ENCODE results near the gene USP15. TPM values are rescaled to one million over a fixed set of nuclear protein-coding genes. Genes with fewer than 3 reads are reported as not detected.

Gene USP15
- total RNA-seq, 4 donors from 2014 or later, result 26.4 to 72.0 (median 63.8) TPM

DNA sequence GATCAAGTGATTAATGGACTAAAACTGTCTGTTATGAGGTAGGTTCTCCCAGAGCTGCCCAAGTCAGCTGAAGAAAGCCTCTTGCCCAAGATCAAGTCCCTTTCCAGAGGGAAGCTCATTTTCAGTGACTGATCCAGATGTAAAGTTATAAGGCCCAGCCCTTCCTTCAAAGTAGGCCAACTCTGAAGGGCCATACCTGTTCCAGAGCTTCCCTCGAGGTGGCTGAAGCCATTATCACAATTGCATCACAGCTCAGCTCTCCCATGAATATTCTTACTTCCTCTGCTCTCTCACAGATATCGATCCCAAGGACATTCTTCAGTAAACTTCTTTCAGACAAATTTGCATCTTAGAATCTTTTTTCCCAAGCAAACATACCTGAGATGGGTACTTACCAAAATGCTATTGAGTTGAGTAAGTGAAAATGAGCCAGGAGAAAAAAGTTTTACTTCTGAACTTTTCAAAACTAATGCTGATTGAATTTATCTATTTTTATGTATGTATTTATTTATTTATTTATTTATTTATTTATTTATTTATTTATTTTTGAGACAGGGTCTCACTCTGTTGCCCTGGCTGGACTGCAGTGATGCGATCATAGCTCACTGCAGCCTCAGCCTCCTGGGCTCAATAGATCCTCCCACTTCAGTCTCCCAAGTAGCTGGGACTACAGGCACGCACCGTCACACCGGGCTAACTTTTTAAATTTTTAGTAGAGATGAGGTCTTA is 42.6 kb upstream of the USP15 start:
- TF ChIP-seq, protein P1, sequence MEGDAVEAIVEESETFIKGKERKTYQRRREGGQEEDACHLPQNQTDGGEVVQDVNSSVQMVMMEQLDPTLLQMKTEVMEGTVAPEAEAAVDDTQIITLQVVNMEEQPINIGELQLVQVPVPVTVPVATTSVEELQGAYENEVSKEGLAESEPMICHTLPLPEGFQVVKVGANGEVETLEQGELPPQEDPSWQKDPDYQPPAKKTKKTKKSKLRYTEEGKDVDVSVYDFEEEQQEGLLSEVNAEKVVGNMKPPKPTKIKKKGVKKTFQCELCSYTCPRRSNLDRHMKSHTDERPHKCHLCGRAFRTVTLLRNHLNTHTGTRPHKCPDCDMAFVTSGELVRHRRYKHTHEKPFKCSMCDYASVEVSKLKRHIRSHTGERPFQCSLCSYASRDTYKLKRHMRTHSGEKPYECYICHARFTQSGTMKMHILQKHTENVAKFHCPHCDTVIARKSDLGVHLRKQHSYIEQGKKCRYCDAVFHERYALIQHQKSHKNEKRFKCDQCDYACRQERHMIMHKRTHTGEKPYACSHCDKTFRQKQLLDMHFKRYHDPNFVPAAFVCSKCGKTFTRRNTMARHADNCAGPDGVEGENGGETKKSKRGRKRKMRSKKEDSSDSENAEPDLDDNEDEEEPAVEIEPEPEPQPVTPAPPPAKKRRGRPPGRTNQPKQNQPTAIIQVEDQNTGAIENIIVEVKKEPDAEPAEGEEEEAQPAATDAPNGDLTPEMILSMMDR (IDR thresholded peaks at IDR 0.05), result no peak
- TF ChIP-seq POLR2A (IDR thresholded peaks at IDR 0.05), result no peak
- Histone ChIP-seq H3K27ac (no peak overlapping the region), H3K4me1 (peaks cover 0 to 13% (median 0%) of the 10 kb centered on the region in 3 donors), H3K27me3 (no peaks in the 10 kb centered on the region), H3K9me3 (no peaks in the 10 kb centered on the region), H3K4me3 (no peak overlapping the region), H3K36me3 (no peaks in the 10 kb centered on the region)
- WGBS, 2 donors, result 86 to 94% methylated on average over 6 of the region's 6 CpGs
- DNase-seq, result no peak
- intact Hi-C loops (cut with DNase I), result no loop called here

- Histone ChIP-seq H3K9me3 (no peaks in the 10 kb centered on the region), H3K36me3 (no peaks in the 10 kb centered on the region), H3K4me3 (no peak overlapping the region), H3K27me3 (no peaks in the 10 kb centered on the region), H3K4me1 (peaks cover 0 to under 1% (median 0%) of the 10 kb centered on the region in 3 donors), H3K27ac (no peak overlapping the region)
- DNase-seq, result no peak
- TF ChIP-seq, protein P1 (IDR thresholded peaks at IDR 0.05), result no peak
- no peak for TF ChIP-seq POLR2A (IDR thresholded peaks at IDR 0.05)
- intact Hi-C loops (cut with DNase I), result no loop called here
Observed at GRCh38 chr12:62221107-62221506, 39.1 kb upstream of the USP15 start.

GRCh38 chr12:62224601-62225000 is 35.6 kb upstream of the USP15 start:
- no peaks in the 10 kb centered on the region for H3K9me3 ChIP-seq
- no peak overlapping the region for H3K27ac ChIP-seq
- H3K4me1 ChIP-seq, result no peaks in the 10 kb centered on the region
- DNase-seq, result no peak
- H3K4me3 ChIP-seq, result no peak overlapping the region
- TF ChIP-seq POLR2A (IDR thresholded peaks at IDR 0.05), result no peak
- TF ChIP-seq, protein P1 (IDR thresholded peaks at IDR 0.05), result no peak
- intact Hi-C loops (cut with DNase I), result no loop called here
- H3K36me3 ChIP-seq, result no peaks in the 10 kb centered on the region
- 79 to 86% methylated on average over 3 of the region's 3 CpGs for WGBS, 2 donors
- no peaks in the 10 kb centered on the region for H3K27me3 ChIP-seq

DNA sequence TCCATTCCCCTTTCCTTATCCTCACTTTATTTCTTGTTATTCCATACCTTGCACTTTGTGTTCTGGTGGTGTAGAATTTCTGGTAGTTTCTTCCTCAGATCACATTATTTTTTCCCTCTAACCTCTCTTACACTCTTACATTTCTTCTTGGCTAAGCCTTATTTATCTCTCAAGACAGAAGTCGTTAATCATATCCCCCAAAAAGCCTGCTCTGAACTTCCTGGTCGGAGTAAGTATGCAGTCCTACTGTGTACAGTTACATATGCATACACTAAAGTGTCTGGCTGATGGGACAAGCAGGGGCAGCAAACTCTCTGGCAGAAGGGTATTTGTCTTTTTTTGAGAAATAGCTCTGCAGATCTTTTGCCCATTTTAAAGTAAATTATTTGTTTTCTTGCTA is 33.1 kb upstream of the USP15 start:
- 37 to 46% methylated on average over 2 of the region's 2 CpGs for WGBS, 2 donors
- intact Hi-C loops (cut with DNase I), result no loop called here
- H3K27me3 ChIP-seq, result no peaks in the 10 kb centered on the region
- TF ChIP-seq, protein P1 (IDR thresholded peaks at IDR 0.05), result no peak
- no peak for TF ChIP-seq POLR2A (IDR thresholded peaks at IDR 0.05)
- H3K36me3 ChIP-seq, result no peaks in the 10 kb centered on the region
- no peak for DNase-seq
- no peaks in the 10 kb centered on the region for H3K9me3 ChIP-seq
- no peak overlapping the region for H3K4me3 ChIP-seq
- no peak overlapping the region for H3K27ac ChIP-seq
- H3K4me1 ChIP-seq, result no peaks in the 10 kb centered on the region

DNA sequence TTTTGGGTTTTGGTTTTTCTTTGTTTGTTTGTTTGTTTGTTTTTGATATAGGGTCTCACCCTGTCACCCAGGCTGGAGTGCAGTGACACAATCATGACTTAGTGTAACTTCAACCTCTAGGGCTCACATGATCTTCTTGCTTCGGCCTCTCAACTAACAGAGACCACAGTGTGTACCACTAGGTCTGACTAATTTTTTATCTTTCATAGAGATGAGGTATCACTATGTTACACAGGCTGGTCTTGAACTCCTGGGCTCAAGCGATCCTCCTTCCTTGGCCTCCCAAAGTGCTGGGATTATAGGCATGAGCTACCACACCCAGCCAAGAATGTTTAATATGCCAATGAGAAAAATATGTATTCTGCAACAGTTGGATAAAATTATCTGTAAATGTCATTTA is 29.6 kb upstream of the USP15 start:
- Histone ChIP-seq H3K27me3 (no peaks in the 10 kb centered on the region), H3K36me3 (no peaks in the 10 kb centered on the region), H3K4me3 (no peak overlapping the region), H3K27ac (no peak overlapping the region), H3K4me1 (no peaks in the 10 kb centered on the region), H3K9me3 (no peaks in the 10 kb centered on the region)
- DNase-seq, result no peak
- WGBS, 2 donors, result 86 to 94% methylated on average over 2 of the region's 2 CpGs
- intact Hi-C loops (cut with DNase I), result no loop called here
- TF ChIP-seq, protein P1 (IDR thresholded peaks at IDR 0.05), result no peak
- no peak for TF ChIP-seq POLR2A (IDR thresholded peaks at IDR 0.05)
